NCI-H1105 treated with DMSO at 0.1 percent for 48 hours (cell line): ENCODE data around the gene HSPB6.
A peak's percentile ranks its signal among the peaks of the same experiment; 100 is the strongest.

Experiments
- DNase-seq: peaks from one replicate; lab custom pipeline; 2025; lab: John Stamatoyannopoulos, UW

The HSPB6 gene

DNA sequence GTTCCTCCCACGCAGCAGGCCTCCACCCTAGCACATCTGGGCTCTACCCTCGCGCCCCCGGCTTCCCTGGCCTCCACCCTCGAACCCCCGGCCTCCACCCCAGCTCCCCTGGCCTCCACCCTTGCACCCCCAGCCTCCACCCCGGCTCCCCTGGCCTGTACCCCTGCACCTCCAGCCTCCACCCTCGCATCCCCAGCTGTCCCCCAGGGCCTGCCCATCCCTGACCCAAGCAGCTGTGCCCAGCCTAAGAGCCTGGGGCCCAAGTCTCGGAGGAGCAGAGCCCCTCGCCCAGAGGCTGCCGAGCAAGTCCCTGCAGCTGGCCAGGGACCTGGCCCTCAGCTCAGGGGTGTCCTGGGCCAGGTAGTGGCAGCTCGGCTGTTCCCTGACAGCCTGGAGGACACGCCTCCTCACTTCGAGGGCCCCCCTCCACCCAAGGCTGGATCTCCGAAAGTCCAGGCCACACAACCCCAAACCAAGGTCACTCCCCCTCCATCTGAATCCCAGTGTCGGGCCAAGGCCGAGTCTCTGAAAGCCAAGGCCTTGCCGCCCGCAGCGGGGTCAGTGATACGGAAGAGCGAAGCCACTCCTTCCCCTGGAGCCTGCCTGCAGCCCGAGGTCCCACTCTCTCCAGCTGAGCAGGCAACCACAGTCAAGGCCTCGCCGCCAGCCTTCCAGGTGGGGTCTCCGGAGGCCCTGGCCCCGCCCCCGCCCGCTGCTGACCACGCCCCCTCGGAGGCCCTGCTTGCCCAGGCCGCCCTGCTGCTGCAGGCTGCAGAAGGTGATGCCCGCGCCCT, 10.7 kb upstream of the HSPB6 start:
- DNase-seq, result no peak

DNA sequence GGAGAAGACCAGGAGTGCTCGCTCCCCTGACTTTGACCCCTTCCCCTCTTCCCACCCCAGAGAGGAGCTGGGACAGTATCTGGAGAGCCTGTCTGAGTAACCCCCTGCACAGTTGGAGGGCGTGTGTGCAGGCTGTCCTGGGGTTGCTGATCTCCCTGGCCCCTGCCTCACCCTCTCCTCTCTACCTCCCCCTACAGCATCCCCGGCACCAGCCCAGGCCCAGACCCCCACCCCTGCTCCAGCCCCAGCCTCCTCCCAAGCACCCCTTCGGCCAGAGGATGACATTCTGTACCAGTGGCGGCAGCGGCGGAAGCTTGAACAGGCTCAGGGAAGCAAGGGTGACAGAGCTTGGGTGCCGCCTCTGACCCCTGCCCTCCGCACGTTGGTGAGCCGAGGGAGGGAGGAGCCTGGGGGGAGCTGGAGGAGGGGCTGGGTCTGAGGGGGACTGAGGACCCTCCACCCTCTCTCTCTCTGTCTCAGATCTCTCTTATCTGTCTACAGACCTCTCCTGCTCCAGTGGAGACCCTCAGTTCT, 9.8 kb upstream of the HSPB6 start:
- DNase-seq, result no peak

- no peak for DNase-seq
Observed at GRCh38 chr19:35764432-35765315, 7.8 kb upstream of the HSPB6 start.

- no peak for DNase-seq
Observed at GRCh38 chr19:35760711-35761349, 4.0 kb upstream of the HSPB6 start.

DNA sequence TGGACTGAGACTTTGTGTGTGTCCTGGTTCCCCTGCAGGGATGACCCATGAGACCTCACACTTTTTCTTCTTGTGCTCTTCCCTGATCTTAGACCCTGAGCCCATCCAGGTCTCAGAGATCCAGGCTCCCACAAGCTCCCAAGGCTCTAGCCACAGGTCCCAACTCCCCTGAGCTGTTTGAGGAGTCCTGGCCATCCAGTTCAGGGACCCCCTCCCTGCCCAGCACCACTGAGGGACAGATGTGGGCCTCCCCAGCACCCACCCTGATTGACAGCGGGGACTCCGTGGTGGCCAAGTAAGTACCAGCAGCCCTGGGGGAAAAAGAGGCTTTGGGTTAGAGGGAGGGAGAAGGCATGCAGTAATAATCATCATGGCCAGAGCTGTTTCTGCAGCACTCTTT, 2.9 kb upstream of the HSPB6 start:
- DNase-seq, result no peak

- DNase-seq, result peak; percentile 99
Observed at GRCh38 chr19:35757749-35758608, 1.1 kb upstream of the HSPB6 start, which contains the start of gene PROSER3. Gene PROSER3, plus strand, starts transcription at chr19:35758176. Its CDS starts 40 bp downstream, at chr19:35758216.

DNA sequence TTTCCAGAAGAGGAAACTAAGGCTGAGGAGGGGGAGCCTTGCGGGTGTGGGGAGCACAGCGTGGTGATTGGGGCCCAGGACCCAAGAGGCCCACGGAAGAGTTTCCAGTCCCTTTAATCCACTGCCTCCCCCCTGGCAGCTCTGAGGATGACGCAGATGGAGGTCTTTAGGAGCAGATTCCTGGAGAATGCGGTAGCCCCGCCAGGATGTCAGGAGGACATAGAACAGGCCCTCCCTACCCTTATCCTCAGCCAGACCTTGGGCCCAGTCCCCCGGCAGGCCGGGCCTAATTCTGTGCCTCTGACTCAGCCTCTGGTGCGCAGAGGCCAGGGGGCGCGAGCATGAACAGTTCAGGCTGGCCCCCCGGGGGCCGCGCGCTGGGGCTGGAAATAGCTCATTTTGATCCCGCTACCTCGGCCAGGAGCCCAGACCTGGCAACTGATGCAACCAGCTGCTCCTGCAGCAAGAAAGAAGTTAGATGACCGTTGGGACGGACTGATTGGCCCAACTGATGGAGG, 461 bp upstream of the HSPB6 start:
- DNase-seq, result no peak

DNA sequence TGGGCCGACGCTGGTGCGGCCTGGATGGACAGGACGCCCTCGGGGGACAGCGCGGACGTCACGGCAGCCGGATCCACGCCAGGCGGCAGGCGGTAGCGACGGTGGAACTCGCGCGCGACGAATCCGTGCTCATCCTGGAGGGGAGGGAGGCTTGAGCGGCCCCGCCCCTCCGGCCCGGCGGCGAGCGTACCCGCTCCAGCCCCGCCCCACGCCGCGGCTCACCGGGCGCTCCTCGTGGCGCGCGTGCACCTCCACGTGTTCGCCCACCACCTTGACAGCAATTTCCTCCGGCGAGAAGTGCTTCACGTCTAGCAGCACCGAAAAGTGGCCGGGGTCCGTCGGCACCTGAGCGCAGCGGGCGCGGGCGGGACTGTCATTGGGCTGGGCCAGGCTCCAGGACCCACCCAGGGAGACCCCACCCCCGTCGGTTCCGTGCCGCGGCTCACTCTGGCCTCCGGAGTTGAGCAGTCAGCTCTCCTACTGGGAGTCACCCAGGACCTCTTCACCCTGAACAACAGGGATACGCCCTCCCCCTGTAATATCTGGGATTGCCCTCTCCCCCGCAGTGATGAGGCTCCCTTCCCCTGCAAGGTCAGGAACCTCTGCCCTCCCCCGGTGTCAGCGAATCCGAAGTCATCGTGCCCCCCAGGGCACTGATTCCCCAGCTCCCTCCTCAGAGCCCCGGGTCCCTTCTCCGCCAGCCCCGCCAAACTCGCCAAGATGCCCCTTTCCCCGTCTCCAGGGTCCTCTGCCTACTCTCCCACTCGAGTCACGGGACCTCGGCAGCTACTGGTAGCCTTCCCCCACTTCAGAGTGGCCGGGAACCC, 1.1 kb downstream of the HSPB6 start:
- DNase-seq, result no peak

DNA sequence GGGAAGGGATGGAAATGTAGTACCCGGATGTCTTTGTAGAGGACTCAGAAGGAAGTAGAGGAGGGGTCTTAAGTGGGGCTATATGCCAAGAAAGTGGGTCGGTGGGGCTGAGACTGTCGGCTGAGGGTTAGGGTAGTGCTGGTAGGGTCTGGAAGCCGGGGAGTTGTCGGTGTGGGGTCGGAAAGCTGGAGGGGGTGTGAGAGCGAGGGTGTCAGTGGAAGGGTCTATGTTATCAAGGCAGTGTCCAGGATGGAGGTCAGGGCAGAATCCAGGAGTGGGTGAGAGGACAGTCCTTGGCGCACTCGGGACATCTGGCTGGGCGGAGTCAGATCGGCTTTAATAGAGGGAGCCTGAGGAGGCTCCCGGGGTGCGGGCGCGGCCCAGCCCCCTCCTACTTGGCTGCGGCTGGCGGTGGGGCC, 1.7 kb downstream of the HSPB6 start:
- no peak for DNase-seq

DNA sequence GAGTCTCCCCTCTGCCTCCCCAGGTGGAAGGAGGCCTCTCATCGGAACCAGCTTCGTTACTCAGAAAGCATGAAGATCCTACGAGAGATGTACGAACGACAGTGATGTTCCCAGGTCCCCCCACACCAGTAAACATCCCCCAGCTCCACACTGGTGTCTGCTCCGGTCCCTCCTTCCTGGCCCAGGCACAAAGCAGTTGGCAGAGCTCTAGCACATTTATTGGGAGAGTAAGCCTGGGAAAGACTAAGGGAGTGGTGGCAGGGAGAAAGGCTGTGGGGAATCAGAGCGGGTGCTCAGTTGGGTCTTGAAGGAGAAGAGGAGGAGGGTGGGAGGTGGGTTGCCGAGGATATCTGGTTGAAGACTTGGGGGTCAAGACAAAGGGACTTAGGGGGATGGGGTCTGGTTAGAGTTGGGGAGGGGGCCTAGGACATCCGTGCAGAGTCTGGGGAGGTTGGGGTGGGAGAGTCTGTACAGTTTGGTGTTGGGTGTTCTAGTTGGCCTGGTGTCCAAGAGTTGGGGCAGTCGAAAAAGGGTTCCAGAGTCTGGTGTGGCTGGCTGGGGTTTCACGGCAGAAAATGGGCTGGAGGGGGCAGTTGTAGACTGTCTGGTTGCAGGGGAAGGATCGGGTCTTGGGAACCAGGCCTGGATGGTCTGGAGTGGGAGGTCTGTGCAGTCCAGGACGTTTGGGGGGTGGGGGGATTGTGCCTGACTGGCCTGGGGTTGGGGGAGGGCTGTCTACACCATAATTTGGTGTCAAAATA, 2.3 kb downstream of the HSPB6 start:
- DNase-seq, result no peak

GRCh38 chr19:35753634-35754369, 3.0 kb downstream of the HSPB6 start:
- no peak for DNase-seq

- DNase-seq, result no peak
Observed at GRCh38 chr19:35752746-35753350, 4.0 kb downstream of the HSPB6 start.

DNA sequence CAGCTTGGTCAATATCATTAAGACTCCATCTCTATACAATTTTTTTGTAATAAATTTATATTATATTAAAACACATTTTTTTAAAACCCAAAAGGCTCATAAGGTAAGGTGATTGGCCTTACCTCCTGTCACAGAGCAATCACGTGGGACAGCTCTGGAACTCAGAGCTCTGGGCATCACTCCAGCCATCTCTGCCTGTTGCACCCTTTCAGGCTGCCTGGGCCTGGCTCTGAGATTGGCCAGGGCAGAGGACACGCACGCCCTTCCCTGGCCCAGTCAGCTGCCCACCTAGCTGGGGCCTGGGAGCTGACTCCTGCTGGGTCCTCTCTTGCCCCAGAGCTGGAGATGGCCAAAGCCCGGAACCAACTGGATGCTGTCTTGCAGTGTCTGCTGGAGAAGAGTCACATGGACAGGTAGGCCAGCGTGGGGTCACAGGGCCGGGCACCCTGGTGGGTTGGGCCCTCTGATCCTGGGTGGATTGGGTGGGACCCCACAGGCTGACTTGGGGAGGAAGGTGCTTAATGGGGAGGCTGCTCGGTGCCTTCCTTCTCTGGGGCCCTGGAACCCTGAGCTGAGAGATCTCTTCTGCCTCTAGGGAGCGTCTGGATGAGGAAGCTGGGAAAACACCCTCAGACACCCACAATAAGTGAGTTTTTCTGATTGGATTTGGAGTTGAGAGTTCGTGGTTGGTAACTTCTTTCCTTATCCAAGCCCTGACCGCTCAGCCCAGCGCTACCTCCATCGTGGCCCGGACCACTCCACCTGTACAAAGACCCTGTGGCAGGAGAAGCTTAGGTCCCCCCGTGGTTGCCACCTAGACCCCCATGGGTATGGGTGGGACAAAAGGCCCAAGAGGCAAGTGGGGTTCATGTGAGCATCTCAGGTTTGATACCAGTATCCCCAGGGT, 4.7 kb downstream of the HSPB6 start:
- DNase-seq, result no peak

DNA sequence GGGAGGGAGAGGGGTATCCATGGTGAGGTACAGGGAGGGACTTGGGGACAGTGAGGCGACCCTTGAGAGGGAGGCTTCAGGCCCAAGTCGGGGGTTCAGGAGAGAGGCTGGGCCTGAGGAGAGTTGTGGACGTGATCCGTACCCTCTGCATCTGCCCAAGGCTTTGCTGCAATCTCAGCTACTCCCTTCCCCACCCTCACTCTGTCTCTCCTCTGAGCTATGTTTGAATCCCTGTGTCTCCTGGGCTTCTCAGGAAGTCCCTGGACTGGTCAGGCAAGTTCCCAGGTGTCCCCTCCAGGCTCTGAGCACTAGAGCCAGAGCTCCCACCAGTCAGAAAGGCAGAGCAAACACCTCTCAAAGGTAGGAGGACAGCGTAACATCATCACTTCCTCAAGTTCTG, 6.7 kb downstream of the HSPB6 start:
- DNase-seq, result no peak

- DNase-seq, result peak; percentile 99
Observed at GRCh38 chr19:35748106-35749020, 8.5 kb downstream of the HSPB6 start, which contains the start of gene LIN37. Gene LIN37, plus strand, starts transcription at chr19:35748576. Its CDS starts 149 bp downstream, at chr19:35748725.

DNA sequence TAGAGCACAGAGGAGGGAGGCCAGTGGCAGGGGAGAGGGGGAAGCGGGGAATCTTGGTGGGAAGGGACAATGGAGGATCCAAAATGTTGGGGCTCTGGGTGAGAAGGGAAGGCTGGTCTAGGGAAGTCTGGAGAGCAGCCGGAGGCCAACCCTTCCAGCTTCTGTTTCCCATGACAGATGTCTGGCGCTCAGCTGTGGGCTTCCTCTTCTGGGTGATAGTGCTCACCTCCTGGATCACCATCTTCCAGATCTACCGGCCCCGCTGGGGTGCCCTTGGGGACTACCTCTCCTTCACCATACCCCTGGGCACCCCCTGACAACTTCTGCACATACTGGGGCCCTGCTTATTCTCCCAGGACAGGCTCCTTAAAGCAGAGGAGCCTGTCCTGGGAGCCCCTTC, 10.3 kb downstream of the HSPB6 start:
- DNase-seq, result no peak
